AG09309 (cell line): Measurements from ENCODE around the gene VPS13C.

Source experiments
- DNase-seq: peaks from one replicate; pipeline ENCODE4 v3.0.0-alpha.2; 2010; ENCODE audit warnings: low read depth
- H3K4me3 ChIP-seq: 2 replicates; pipeline ENCODE4 v1.5.1; 2011; ENCODE audit warnings: mild to moderate bottlenecking, low read depth, low read length, moderate library complexity; ENCODE audit not compliant: control insufficient read depth
- CTCF ChIP-seq: IDR thresholded peaks from 2 replicates; pipeline ENCODE4 v1.5.1; 2011; ENCODE audit warnings: mild to moderate bottlenecking, low read depth, low read length, inconsistent platforms; ENCODE audit not compliant: insufficient read depth, control insufficient read depth; ENCODE audit errors: missing control alignments

VPS13C gene

GRCh38 chr15:61812476-61812875 lies 247.8 kb downstream of the VPS13C start:
- no peak for TF ChIP-seq CTCF
- no peak overlapping the region for H3K4me3 ChIP-seq
- no peak for DNase-seq

- no peak for TF ChIP-seq CTCF
- no peak for DNase-seq
- no peak overlapping the region for H3K4me3 ChIP-seq
Observed at GRCh38 chr15:61811952-61812351, 248.3 kb downstream of the VPS13C start.

GRCh38 chr15:61809216-61809615 lies 251.0 kb downstream of the VPS13C start:
- DNase-seq = no peak
- no peak overlapping the region for H3K4me3 ChIP-seq
- TF ChIP-seq CTCF = no peak

- TF ChIP-seq CTCF = no peak
- no peak overlapping the region for H3K4me3 ChIP-seq
- DNase-seq = no peak
Observed at GRCh38 chr15:61807281-61807929, 252.8 kb downstream of the VPS13C start.
